Epithelial cell of esophagus (primary cell): Measurements from ENCODE around the gene ADCK2.
"Not testable (repeated sequence)": the region's sequence is repeated elsewhere in the genome, so short reads cannot be mapped to it uniquely, and the experiment has no call there.

Experiments
- DNase-seq: peaks from one replicate; pipeline ENCODE4 v3.0.0; 2010; ENCODE audit warnings: low read depth
- H3K4me3 ChIP-seq: 2 replicates; pipeline ENCODE4 v1.5.1; 2011; ENCODE audit warnings: mild to moderate bottlenecking, low read length, control low read depth
- CTCF ChIP-seq: IDR thresholded peaks from 2 replicates; pipeline ENCODE4 v1.5.1; 2011; ENCODE audit warnings: low read depth, mild to moderate bottlenecking, low read length, control low read depth, inconsistent platforms; ENCODE audit not compliant: insufficient read depth; ENCODE audit errors: missing control alignments

ADCK2 gene

GRCh38 chr7:140674356-140674800 is 1.6 kb downstream of the ADCK2 start:
- DNase-seq: no peak
- H3K4me3 ChIP-seq: peak overlapping the region; percentile 61
- no peak for TF ChIP-seq CTCF

GRCh38 chr7:140674899-140675701 is 2.4 kb downstream of the ADCK2 start:
- DNase-seq: peak; percentile 22
- peak; percentile 38 for TF ChIP-seq CTCF
- H3K4me3 ChIP-seq: no peak overlapping the region

- H3K4me3 ChIP-seq: no peak overlapping the region
- TF ChIP-seq CTCF: no peak
- DNase-seq: no peak
These were observed 3.0 kb downstream of the ADCK2 start for GRCh38 chr7:140675726-140676125.

- H3K4me3 ChIP-seq: no peak overlapping the region
- no peak for TF ChIP-seq CTCF
These were observed 3.6 kb downstream of the ADCK2 start for GRCh38 chr7:140676306-140676705.

GRCh38 chr7:140676956-140677355 is 4.2 kb downstream of the ADCK2 start:
- H3K4me3 ChIP-seq, DNase-seq: not testable (repeated sequence)

More at GRCh38 chr7:140676306-140676705, 3.6 kb downstream of the ADCK2 start:
- DNase-seq: no peak

- no peak overlapping the region for H3K4me3 ChIP-seq
- no peak for DNase-seq
These were observed 4.8 kb downstream of the ADCK2 start for GRCh38 chr7:140677496-140677895.

GRCh38 chr7:140678081-140678815 is 5.5 kb downstream of the ADCK2 start:
- TF ChIP-seq CTCF: no peak
- H3K4me3 ChIP-seq: no peak overlapping the region
- DNase-seq: no peak

More at GRCh38 chr7:140677496-140677895, 4.8 kb downstream of the ADCK2 start:
- TF ChIP-seq CTCF: no peak
